ENCODE measurements around the gene TAF1A.

The TAF1A gene

GRCh38 chr1:222589462-222590302 is at the start of gene TAF1A:
TAF1A (minus strand) TSS chr1:222589933.
- peak within 1 kb of the TSS; percentile 98 for H3K4me3 Mint-ChIP-seq
- no peaks in the 10 kb centered on the region for H3K27me3 Mint-ChIP-seq
- H3K36me3 Mint-ChIP-seq = peaks cover 17% of the 10 kb centered on the region
- H3K27ac Mint-ChIP-seq = peak within 1 kb of the TSS; percentile 98
- no peaks in the 10 kb centered on the region for H3K9me3 Mint-ChIP-seq (ENCODE audit: low read depth)
- peaks cover 46% of the 10 kb centered on the region for H3K4me1 Mint-ChIP-seq (ENCODE audit: low read depth)

- H3K27ac Mint-ChIP-seq = peak overlapping the region; percentile 47
- H3K4me3 Mint-ChIP-seq = no peak overlapping the region
- H3K36me3 Mint-ChIP-seq = peaks cover 16% of the 10 kb centered on the region
- no peaks in the 10 kb centered on the region for H3K27me3 Mint-ChIP-seq
- H3K9me3 Mint-ChIP-seq (ENCODE audit: low read depth) = no peaks in the 10 kb centered on the region
- H3K4me1 Mint-ChIP-seq (ENCODE audit: low read depth) = peaks cover 12% of the 10 kb centered on the region
These were observed 44.7 kb upstream of the TAF1A start for GRCh38 chr1:222634180-222635013.

- peaks cover 10% of the 10 kb centered on the region for H3K36me3 Mint-ChIP-seq
- no peak overlapping the region for H3K4me3 Mint-ChIP-seq
- no peak overlapping the region for H3K27ac Mint-ChIP-seq
- H3K27me3 Mint-ChIP-seq = no peaks in the 10 kb centered on the region
- peaks cover 12% of the 10 kb centered on the region for H3K4me1 Mint-ChIP-seq (ENCODE audit: low read depth)
- H3K9me3 Mint-ChIP-seq (ENCODE audit: low read depth) = no peaks in the 10 kb centered on the region
These were observed 43.0 kb upstream of the TAF1A start for GRCh38 chr1:222632749-222633148.

GRCh38 chr1:222631611-222632208 is 42.0 kb upstream of the TAF1A start:
- Mint-ChIP-seq H3K27ac (peak overlapping the region; percentile 0), H3K4me3 (no peak overlapping the region), H3K36me3 (peaks cover 10% of the 10 kb centered on the region), H3K27me3 (no peaks in the 10 kb centered on the region), H3K9me3 (ENCODE audit: low read depth) (no peaks in the 10 kb centered on the region), H3K4me1 (ENCODE audit: low read depth) (peaks cover 12% of the 10 kb centered on the region)

- H3K27ac Mint-ChIP-seq = peak overlapping the region; percentile 8
- H3K4me1 Mint-ChIP-seq (ENCODE audit: low read depth) = peaks cover 10% of the 10 kb centered on the region
- H3K9me3 Mint-ChIP-seq (ENCODE audit: low read depth) = no peaks in the 10 kb centered on the region
- peaks cover 12% of the 10 kb centered on the region for H3K36me3 Mint-ChIP-seq
- H3K4me3 Mint-ChIP-seq = no peak overlapping the region
- no peaks in the 10 kb centered on the region for H3K27me3 Mint-ChIP-seq
These were observed 40.3 kb upstream of the TAF1A start for GRCh38 chr1:222629921-222630535.

- Mint-ChIP-seq H3K4me3 (no peak overlapping the region), H3K9me3 (ENCODE audit: low read depth) (no peaks in the 10 kb centered on the region), H3K4me1 (ENCODE audit: low read depth) (no peaks in the 10 kb centered on the region), H3K27me3 (no peaks in the 10 kb centered on the region), H3K36me3 (peaks cover 7% of the 10 kb centered on the region), H3K27ac (no peak overlapping the region)
These were observed 37.5 kb upstream of the TAF1A start for GRCh38 chr1:222627232-222627631.

- Mint-ChIP-seq H3K4me1 (ENCODE audit: low read depth) (peaks cover 19% of the 10 kb centered on the region), H3K27ac (no peak overlapping the region)
These were observed 34.5 kb upstream of the TAF1A start for GRCh38 chr1:222624214-222624613.

GRCh38 chr1:222623458-222623857 is 33.7 kb upstream of the TAF1A start:
- Mint-ChIP-seq H3K4me3 (no peak overlapping the region), H3K27ac (no peak overlapping the region), H3K9me3 (ENCODE audit: low read depth) (no peaks in the 10 kb centered on the region), H3K27me3 (no peaks in the 10 kb centered on the region), H3K36me3 (peaks cover 7% of the 10 kb centered on the region), H3K4me1 (ENCODE audit: low read depth) (peaks cover 24% of the 10 kb centered on the region)

More at GRCh38 chr1:222624214-222624613, 34.5 kb upstream of the TAF1A start:
- H3K27me3 Mint-ChIP-seq = no peaks in the 10 kb centered on the region
- peaks cover 7% of the 10 kb centered on the region for H3K36me3 Mint-ChIP-seq
- H3K4me3 Mint-ChIP-seq = no peak overlapping the region
- no peaks in the 10 kb centered on the region for H3K9me3 Mint-ChIP-seq (ENCODE audit: low read depth)

- H3K36me3 Mint-ChIP-seq = peaks cover 7% of the 10 kb centered on the region
These were observed 33.0 kb upstream of the TAF1A start for GRCh38 chr1:222622765-222623164.

GRCh38 chr1:222620566-222620965 is 30.8 kb upstream of the TAF1A start:
- Mint-ChIP-seq H3K9me3 (ENCODE audit: low read depth) (no peaks in the 10 kb centered on the region), H3K36me3 (peaks cover 2% of the 10 kb centered on the region), H3K4me1 (ENCODE audit: low read depth) (peaks cover 30% of the 10 kb centered on the region), H3K27ac (no peak overlapping the region), H3K4me3 (no peak overlapping the region), H3K27me3 (no peaks in the 10 kb centered on the region)

More at GRCh38 chr1:222622765-222623164, 33.0 kb upstream of the TAF1A start:
- Mint-ChIP-seq H3K27me3 (no peaks in the 10 kb centered on the region), H3K4me3 (no peak overlapping the region), H3K27ac (no peak overlapping the region), H3K4me1 (ENCODE audit: low read depth) (peaks cover 24% of the 10 kb centered on the region), H3K9me3 (ENCODE audit: low read depth) (no peaks in the 10 kb centered on the region)

- H3K27me3 Mint-ChIP-seq = peaks cover 5% of the 10 kb centered on the region
- H3K4me1 Mint-ChIP-seq (ENCODE audit: low read depth) = peaks cover 30% of the 10 kb centered on the region
- no peaks in the 10 kb centered on the region for H3K9me3 Mint-ChIP-seq (ENCODE audit: low read depth)
- peak overlapping the region; percentile 88 for H3K4me3 Mint-ChIP-seq
- H3K36me3 Mint-ChIP-seq = peaks cover 2% of the 10 kb centered on the region
- H3K27ac Mint-ChIP-seq = peak overlapping the region; percentile 65
These were observed 29.3 kb upstream of the TAF1A start for GRCh38 chr1:222618880-222619596.

- Mint-ChIP-seq H3K27me3 (peaks cover 8% of the 10 kb centered on the region), H3K36me3 (peaks cover under 1% of the 10 kb centered on the region), H3K4me3 (peak within 1 kb of the TSS; percentile 92), H3K27ac (peak within 1 kb of the TSS; percentile 91), H3K9me3 (ENCODE audit: low read depth) (no peaks in the 10 kb centered on the region), H3K4me1 (ENCODE audit: low read depth) (peaks cover 30% of the 10 kb centered on the region)
These were observed 28.5 kb upstream of the TAF1A start, which contains the start of gene MIA3 for GRCh38 chr1:222618001-222618879. MIA3 (plus strand) TSS chr1:222618097; CDS start chr1:222618111, 14 bp downstream.

GRCh38 chr1:222617367-222617951 is 27.7 kb upstream of the TAF1A start:
- peaks cover 30% of the 10 kb centered on the region for H3K4me1 Mint-ChIP-seq (ENCODE audit: low read depth)
- peak overlapping the region; percentile 91 for H3K27ac Mint-ChIP-seq
- H3K36me3 Mint-ChIP-seq = peaks cover 2% of the 10 kb centered on the region
- H3K4me3 Mint-ChIP-seq = peak overlapping the region; percentile 92
- no peaks in the 10 kb centered on the region for H3K9me3 Mint-ChIP-seq (ENCODE audit: low read depth)
- peaks cover 8% of the 10 kb centered on the region for H3K27me3 Mint-ChIP-seq
